Measurements from ENCODE around the gene SERINC5. TPM values are rescaled to one million over a fixed set of nuclear protein-coding genes. Genes with fewer than 3 reads are reported as not detected.

SERINC5 gene
- total RNA-seq, 1 experiment from 2014 or later, result 70.6 TPM

DNA sequence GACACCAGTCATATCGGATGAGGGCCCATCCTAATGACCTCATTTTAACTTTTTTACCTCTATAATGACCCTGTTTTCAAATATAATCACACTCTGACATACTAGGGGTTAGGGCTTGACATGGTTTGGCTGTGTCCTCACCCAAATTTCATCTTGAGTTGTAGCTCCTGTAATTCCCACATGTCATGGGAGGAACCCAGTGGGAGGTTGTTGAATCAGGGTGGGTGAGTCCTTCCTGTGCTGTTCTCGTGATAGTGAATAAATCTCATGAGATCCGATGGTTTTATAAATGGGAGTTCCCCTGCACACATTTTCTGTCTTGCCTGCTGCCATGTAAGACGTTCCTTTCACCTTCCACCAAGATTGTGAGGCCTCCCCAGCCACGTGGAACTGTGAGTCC lies 148.9 kb downstream of the SERINC5 start:
- Histone ChIP-seq H3K27ac (ENCODE audit: low read length) (no peak overlapping the region), H3K4me1 (ENCODE audit: control insufficient read depth, insufficient read depth, low read length) (peaks cover 6% of the 10 kb centered on the region; the same call in 1 of the 2 replicates), H3K4me3 (ENCODE audit: low read depth in 2 of 2, low read length in 2 of 2) (no peak overlapping the region), H3K9me3 (ENCODE audit: control insufficient read depth, insufficient read depth, low read depth, low read length) (no peaks in the 10 kb centered on the region), H3K27me3 (ENCODE audit: control insufficient read depth, insufficient read depth, low read length) (no peaks in the 10 kb centered on the region), H3K36me3 (ENCODE audit: control insufficient read depth, insufficient read depth, low read length) (no peaks in the 10 kb centered on the region)
- ChIA-PET CTCF (no interaction called here), POLR2A (no interaction called here)
- DNase-seq (ENCODE audit: low read depth, low spot score), result no peak
- BruUV-seq (replicated peaks), result no TSS peak
- TF ChIP-seq, protein P1, sequence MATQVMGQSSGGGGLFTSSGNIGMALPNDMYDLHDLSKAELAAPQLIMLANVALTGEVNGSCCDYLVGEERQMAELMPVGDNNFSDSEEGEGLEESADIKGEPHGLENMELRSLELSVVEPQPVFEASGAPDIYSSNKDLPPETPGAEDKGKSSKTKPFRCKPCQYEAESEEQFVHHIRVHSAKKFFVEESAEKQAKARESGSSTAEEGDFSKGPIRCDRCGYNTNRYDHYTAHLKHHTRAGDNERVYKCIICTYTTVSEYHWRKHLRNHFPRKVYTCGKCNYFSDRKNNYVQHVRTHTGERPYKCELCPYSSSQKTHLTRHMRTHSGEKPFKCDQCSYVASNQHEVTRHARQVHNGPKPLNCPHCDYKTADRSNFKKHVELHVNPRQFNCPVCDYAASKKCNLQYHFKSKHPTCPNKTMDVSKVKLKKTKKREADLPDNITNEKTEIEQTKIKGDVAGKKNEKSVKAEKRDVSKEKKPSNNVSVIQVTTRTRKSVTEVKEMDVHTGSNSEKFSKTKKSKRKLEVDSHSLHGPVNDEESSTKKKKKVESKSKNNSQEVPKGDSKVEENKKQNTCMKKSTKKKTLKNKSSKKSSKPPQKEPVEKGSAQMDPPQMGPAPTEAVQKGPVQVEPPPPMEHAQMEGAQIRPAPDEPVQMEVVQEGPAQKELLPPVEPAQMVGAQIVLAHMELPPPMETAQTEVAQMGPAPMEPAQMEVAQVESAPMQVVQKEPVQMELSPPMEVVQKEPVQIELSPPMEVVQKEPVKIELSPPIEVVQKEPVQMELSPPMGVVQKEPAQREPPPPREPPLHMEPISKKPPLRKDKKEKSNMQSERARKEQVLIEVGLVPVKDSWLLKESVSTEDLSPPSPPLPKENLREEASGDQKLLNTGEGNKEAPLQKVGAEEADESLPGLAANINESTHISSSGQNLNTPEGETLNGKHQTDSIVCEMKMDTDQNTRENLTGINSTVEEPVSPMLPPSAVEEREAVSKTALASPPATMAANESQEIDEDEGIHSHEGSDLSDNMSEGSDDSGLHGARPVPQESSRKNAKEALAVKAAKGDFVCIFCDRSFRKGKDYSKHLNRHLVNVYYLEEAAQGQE (IDR thresholded peaks at IDR 0.05; ENCODE audit: insufficient read depth in 1 of 2, low read depth in 2 of 2, low read length in 1 of 2), result no peak
- TF ChIP-seq SIN3A (IDR thresholded peaks at IDR 0.05; ENCODE audit: borderline replicate concordance, insufficient read depth, low read depth, low read length) (no peak), POLR2AphosphoS5 (IDR thresholded peaks at IDR 0.05; ENCODE audit: low read depth, low read length) (no peak), TCF7L2 (IDR thresholded peaks at IDR 0.05; ENCODE audit: low read depth, low read length) (no peak)
- TF ChIP-seq, protein P2, sequence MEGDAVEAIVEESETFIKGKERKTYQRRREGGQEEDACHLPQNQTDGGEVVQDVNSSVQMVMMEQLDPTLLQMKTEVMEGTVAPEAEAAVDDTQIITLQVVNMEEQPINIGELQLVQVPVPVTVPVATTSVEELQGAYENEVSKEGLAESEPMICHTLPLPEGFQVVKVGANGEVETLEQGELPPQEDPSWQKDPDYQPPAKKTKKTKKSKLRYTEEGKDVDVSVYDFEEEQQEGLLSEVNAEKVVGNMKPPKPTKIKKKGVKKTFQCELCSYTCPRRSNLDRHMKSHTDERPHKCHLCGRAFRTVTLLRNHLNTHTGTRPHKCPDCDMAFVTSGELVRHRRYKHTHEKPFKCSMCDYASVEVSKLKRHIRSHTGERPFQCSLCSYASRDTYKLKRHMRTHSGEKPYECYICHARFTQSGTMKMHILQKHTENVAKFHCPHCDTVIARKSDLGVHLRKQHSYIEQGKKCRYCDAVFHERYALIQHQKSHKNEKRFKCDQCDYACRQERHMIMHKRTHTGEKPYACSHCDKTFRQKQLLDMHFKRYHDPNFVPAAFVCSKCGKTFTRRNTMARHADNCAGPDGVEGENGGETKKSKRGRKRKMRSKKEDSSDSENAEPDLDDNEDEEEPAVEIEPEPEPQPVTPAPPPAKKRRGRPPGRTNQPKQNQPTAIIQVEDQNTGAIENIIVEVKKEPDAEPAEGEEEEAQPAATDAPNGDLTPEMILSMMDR (IDR thresholded peaks at IDR 0.05), result no peak
- no peak for ATAC-seq
- in situ Hi-C loops (cut with HindIII; ENCODE audit: low pct_unique_long_range_greater_than_20kb, low sequenced_read_pairs), result no loop called here
- intact Hi-C loops (cut with micrococcal nuclease; ENCODE audit: unreplicated experiment), result no loop called here

DNA sequence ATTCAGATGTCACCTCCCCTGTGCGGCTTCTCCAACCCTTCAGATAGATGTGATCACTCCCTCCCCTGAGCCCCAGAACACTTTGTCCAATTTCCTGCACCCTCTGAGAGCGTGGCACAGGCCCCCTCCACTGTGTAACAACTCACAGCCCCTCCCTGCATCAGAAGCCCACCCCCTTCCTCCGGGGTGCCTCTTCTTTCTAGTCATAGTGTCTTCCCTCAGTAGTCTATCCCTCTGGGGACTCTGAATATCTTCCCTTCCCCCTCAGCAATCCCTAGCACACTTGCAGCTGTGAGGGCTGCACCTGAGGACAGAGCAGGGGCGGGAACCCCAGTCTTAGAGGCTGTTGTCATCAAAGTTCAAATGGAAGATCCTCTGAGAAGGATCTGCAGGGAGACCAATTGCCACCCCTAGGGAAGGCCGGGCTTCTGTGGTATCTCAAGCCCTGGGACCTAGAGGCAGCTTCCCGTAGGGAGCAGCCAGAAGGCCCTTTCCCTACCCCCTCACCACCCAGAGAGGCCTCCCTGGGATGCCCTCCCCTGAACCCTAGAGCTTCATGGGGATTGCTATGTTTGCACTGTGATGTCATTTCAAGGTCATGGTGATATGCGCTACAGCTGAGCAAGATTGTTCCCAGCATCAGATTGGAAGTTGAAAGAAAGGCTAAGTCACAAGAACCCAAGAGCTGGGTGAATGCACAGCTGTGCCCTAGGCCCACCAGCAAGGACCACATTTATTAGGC lies 150.0 kb downstream of the SERINC5 start:
- Histone ChIP-seq H3K27ac (ENCODE audit: low read length) (no peak overlapping the region), H3K4me3 (ENCODE audit: low read depth in 2 of 2, low read length in 2 of 2) (no peak overlapping the region), H3K9me3 (ENCODE audit: control insufficient read depth, insufficient read depth, low read depth, low read length) (no peaks in the 10 kb centered on the region), H3K27me3 (ENCODE audit: control insufficient read depth, insufficient read depth, low read length) (no peaks in the 10 kb centered on the region), H3K36me3 (ENCODE audit: control insufficient read depth, insufficient read depth, low read length) (no peaks in the 10 kb centered on the region), H3K4me1 (ENCODE audit: control insufficient read depth, insufficient read depth, low read length) (peaks cover 6% of the 10 kb centered on the region; the same call in 1 of the 2 replicates)
- TF ChIP-seq TCF7L2 (IDR thresholded peaks at IDR 0.05; ENCODE audit: low read depth, low read length) (no peak), SIN3A (IDR thresholded peaks at IDR 0.05; ENCODE audit: borderline replicate concordance, insufficient read depth, low read depth, low read length) (no peak), POLR2AphosphoS5 (IDR thresholded peaks at IDR 0.05; ENCODE audit: low read depth, low read length) (no peak)
- TF ChIP-seq, protein P2 (IDR thresholded peaks at IDR 0.05), result no peak
- TF ChIP-seq, protein P1 (IDR thresholded peaks at IDR 0.05; ENCODE audit: insufficient read depth in 1 of 2, low read depth in 2 of 2, low read length in 1 of 2), result no peak
- intact Hi-C loops (cut with micrococcal nuclease; ENCODE audit: unreplicated experiment) (no loop called here), in situ Hi-C loops (cut with HindIII; ENCODE audit: low pct_unique_long_range_greater_than_20kb, low sequenced_read_pairs) (no loop called here)
- CTCF ChIA-PET, result no interaction called here
- POLR2A ChIA-PET, result no interaction called here
- no peak for ATAC-seq
- no TSS peak for BruUV-seq (replicated peaks)
- DNase-seq (ENCODE audit: low read depth, low spot score), result no peak

Data from Panc1 (cell line).